Stimulated activated CD8-positive, alpha-beta memory T cell treated with anti-CD3 and anti-CD28 coated beads, Interleukin-4, amount 100 ng/mL, for 4 hours (primary cell): Measurements from ENCODE around the gene SLC5A10.
"Not testable (repeated sequence)": the region's sequence is repeated elsewhere in the genome, so short reads cannot be mapped to it uniquely, and the experiment has no call there.

Experiments
- DNase-seq, 2 donors: peaks; one replicate each; pipeline ENCODE4 v3.0.0-alpha.2; 2020; ENCODE audit warnings: low read depth in 2 of 2, low spot score in 1 of 2

SLC5A10 gene

DNA sequence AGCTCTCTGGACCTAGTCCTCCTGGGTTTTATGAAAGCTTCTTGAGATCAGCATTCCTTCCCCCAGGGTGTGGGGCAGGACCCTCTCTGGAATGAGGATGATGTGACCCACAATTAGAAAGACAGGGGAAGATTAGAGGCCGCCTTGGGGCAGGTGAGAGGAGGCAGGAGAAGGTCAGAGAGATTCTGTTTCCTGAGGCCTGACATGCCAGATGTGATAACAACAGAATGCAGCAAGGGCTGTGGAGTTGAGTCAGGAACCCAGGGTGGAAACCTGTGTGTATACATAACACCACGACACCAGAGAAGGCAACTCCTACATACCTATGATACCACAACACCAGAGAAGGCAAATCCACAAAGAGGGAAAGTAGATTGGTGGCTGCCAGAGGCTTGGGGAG is 5.4 kb upstream of the SLC5A10 start:
- DNase-seq: no peak

DNA sequence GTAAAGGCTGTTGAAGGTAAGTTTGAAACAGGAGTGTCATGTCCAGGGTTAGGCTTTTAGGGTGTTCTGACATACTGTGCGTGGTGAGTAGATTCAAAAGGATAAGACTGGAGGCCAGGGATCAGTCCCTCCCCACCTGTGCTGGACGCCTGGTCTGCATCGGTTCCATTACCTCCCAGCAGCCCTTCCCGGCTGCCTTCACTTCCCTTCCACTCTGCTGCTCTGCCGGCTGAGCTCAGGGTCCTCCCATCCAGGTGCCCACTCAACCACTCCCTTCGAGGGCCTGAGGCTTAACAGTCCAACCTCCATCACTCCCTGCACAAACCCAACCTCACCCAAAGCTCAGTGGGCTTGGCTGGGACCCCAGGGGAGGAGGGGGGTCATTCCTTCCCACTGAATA is 4.1 kb upstream of the SLC5A10 start:
- no peak for DNase-seq

DNA sequence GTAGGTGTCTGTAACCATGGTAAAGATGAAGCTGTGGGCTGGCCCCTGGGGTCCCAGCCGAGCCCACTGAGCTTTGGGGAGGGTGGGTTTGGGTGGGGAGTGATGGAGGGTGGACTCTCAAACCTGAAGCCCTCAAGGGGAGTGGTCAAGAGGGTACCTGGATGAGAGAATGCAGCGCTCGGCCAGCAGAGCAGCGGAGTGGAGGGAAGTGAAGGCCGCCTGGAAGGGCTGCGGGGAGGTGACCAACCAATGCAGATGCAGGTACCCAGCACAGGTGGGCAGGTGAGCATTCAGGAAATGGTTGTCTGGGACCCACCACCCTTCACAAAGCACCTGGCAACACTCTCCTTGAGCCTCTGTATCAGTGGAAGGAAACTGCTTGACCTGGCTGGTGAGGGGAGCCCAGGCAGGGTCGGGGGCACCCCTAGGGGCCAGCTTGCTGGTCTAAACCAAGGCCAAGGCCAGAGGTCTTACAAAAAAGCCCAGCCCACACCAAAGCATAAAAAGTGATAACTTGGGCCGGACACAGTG is 3.4 kb upstream of the SLC5A10 start:
- no peak for DNase-seq

DNA sequence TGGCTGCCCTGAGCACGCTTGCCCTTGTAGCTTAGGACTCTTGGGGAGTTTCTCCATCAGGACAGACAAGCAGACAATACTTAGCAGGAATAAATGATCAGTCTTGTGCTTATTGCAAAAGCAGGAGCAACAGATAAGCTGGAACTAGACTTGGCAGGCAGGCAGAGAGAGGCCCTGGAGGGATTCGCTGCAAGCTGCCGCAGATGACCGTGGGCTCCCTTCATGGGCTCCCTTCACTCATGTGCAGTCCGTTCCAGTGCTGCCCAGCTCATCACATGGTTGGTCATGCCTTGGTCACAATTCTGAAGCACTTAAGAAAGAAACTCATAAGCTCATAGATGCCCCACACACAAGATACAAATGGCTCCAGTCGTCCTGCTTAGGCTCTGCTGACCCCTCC is 2.4 kb upstream of the SLC5A10 start:
- no peak for DNase-seq

DNA sequence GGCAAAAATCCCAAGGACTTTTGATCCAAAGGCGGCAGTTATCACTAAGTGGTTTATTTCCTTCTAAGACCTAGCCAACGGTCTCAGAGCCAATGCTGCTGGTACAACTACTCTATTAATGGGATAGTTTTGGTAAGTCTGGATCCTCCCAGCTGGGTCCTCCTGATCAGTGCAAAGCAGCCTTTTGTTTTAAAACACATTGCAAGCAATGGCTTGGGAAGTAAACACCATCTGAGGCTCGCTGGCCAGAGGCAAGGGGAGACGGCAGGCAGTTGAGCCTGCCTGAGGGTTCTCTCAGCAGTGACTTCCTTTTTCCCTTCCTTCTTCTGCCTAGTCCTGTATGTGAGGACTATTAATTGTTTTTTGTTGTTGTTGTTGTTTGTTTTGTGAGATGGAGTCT is 1.6 kb upstream of the SLC5A10 start:
- no peak for DNase-seq

DNA sequence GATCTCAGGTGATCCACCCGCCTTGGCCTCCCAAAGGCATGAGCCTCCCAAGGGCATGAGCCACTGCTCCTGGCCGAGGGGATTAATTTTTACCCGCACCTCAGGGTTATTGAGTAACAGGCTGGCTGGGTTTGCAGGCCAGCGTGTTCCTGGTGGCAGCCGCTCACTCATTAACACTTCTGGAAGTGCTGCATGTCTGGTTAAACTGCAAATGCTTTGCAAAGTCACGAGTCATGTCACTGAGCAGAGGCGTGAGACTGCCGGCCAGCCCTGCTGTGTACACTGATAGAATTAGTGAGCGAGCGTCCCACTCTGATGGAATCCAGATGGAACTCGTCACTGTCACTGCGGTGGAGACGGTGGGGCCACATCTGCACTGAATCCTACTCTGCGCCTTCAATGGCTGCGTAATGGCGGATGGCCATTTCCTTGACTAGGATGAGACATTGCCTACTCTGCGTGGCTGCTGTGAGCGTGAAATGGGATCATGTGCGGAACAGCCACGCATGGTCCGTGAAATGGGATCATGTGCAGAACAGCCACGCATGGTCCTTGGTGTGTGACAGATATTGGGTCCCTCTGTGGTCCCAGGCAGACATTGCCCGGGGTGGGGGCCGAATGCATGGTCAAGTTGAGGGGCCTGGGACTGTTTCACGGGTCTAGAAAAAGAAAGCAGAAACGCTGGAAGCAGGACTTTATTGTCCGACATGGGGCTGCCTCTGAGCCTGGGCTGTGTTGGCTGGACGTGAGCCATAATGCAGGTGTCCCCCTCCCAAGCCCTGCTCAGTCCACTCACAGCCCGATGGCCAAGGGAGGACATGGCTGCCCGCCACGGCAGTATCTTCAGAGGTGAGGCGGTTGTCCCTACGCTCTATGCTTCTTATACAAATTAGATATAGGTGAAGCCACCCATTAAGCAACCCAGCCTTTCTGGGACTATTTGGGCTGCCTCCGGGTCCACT is 740 bp upstream of the SLC5A10 start:
- DNase-seq: no peak

DNA sequence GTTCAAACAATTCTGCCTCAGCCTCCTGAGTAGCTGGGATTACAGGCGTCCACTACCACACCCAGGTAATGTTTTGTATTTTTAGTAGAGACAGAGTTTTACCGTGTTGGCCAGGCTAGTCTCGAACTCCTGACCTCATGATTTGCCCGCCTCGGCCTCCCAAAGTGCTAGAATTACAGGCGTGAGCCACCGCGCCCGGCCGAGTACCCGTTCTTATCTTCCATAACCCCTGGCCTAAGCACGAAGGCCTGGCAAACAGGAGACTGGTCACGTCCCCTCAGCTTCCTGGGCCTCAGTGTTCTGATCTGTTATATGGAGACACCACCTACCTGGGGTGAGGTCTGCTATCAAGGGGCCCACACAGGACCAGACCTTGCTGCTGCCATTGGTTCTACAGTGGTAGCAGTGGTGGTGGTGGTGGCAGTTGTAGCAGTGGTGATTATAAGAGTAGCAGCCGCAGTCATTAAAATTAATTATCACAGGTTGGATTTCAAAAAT is 1.3 kb downstream of the SLC5A10 start:
- DNase-seq: no peak

DNA sequence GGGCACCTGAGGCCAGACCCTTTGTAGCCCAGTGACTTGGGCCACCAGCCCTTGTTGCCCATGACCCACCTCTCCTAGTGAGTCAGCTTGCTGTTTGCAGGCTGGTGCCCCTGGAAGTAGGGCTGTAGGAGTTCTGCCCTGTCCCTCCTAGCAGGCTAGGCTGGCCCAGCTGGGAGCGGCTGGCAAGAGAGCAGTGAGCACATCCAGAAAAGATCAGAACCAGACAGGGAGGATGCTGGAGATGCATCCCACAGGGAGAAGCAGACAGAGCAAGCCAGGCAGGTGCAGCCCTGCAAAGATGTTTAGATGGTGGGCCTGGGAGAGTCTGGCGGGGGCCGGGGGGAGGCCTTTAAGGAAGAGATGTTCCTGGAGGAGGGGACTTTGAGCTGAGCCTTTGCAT is 2.4 kb downstream of the SLC5A10 start:
- no peak for DNase-seq

DNA sequence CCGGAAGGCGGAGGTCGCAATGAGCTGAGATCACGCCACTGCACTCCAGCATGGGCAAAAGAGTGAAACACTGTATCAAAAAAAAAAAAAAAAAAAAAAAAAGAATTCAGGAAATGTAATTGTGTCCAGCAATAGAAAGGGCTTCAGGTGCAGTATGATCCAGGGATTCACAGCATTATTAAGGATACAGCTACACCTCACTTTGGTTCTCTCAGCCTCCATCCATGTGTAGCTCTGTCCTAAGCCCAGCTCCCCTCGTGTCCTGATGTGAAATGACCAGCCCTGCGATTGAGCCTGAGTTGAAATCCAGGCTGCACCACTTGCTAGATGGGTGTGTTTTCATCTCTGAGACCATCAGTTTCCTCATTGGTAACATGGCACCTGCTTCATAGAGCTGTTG is 3.0 kb downstream of the SLC5A10 start:
- DNase-seq: no peak

DNA sequence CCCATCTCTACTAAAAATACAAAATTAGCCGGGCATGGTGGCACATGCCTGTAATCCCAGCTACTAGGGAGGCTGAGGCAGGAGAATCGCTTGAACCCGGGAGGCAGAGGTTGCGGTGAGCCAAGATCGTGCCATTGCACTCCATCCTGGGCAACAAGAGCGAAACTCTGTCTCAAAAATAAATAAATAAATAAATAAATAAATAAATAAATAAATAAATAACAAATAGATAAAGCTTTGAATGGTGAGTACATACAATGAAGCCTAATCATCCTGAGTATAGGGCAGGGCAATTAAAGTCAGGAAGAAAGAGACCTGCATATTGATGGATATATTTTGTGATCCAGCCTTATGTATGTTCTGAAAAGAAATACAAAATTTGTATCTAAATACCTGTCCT is 4.1 kb downstream of the SLC5A10 start:
- not testable (repeated sequence) for DNase-seq

DNA sequence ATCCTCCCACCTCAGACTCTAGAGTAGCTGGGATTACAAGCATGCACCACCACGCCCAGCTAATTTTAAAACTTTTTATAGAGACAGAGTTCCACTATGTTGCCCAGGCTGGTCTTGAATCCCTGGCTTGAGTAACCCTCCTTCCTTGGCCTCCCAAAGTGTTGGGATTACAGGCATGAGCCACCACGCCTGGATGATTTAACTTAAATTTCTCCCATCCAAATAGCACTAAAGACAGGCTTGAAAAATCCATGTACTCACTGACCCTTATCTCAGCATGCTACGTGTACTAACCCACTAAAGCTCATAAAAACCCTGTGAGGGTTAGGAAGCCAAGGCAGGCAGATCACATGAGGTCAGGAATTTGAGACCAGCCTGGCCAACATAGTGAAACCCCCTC is 4.6 kb downstream of the SLC5A10 start:
- DNase-seq: no peak

DNA sequence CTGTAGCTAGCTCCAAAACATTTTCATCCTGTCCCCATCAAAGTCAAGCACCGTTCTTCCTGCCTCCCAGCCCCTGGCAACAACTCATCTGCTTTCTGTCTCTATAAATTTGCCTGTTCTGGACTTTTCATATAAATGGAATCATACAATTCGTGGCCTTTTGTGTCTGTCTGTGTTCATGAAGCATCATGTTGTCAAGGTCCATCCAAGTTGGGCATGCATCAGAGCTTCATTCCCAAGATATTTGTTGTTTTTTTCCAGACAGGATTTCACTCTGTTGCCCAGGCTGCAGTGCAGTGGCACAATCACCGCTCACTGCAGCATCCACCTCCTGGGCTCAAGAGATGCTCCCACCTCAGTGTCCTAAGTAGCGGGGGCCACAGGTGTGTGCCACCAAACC is 5.9 kb downstream of the SLC5A10 start:
- no peak for DNase-seq

DNA sequence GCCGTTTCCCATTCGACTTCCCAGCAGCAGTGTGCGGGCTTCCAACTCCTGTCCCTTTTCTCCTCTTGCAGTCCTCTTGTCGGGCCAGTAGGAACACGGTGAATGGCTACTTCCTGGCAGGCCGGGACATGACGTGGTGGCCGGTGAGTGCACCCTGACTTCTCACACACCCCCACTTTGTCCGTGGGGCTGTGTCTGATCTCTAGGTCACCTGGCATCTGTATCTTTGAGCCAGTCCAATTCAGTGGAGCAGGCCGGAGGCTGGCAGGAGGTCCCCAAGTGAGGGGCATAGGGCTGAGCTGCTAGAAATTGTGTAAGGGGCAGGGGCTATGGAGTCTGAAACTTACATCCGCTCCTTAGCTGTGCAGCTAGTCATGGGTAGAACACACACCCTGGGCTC is 6.6 kb downstream of the SLC5A10 start:
- no peak for DNase-seq

DNA sequence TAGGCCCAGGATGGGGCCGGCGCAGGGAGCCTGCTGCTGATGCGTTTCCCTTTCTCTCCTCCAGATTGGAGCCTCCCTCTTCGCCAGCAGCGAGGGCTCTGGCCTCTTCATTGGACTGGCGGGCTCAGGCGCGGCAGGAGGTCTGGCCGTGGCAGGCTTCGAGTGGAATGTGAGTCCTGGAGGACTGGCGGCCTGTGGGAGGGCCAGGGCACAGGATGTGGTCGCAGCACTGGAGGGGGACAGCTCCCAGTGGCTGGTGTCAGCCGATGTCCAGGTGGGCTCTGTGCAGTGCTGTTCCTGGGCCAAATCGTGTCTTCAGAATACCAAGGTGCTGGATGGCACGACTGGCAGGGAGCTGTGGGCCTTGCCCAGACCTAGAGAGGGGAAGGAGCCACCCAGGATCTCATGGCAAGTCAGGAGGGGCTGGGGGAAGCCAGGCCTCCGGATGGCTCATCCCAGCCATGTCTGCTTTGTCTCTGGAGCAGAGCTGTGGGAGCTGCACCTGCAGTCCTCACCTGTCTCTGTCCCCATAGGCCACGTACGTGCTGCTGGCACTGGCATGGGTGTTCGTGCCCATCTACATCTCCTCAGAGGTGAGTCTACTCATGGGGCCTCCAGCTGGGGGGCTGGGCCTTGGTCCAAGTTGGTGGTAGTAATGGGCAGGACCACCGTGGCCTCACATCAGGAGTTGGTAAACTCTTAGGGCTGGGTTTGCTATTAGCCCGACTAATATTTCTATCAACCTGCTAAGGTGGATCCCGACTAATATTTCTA is 7.3 kb downstream of the SLC5A10 start:
- no peak for DNase-seq

DNA sequence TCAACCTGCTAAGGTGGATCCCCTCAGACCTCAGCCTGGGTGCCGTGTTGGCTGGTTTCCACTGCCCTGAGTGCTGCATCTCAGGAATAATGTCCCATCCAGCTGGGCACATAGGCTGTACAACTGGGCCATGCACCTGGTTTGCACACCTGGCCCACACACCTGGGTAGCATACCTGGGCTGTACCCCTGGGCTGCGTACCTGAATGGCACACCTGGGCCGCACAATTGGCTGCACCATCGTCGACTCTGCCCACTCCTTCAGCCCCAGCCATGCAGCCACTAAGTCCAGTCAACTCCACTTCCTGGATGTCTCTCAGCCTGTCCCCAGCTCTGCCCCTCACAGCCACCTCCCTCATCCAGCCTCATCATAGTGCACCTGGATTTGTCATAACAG is 7.9 kb downstream of the SLC5A10 start:
- DNase-seq: no peak

DNA sequence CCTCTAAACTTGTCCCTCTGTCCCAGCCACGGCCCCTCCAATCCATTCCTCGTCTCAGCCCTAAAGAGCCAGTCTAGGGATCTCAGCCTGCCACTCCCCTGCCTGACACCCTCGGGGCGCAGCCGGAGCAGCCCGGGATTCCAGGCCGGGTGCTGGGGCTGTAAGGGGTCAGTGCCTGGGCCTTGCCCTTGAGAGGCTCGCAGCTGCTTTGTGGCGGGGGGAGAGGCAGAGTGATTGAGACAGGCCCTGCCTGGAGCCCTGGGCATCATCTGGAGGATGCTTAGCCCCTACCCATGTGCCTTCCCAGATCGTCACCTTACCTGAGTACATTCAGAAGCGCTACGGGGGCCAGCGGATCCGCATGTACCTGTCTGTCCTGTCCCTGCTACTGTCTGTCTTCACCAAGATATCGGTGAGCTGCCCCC is 8.3 kb downstream of the SLC5A10 start:
- DNase-seq: no peak

DNA sequence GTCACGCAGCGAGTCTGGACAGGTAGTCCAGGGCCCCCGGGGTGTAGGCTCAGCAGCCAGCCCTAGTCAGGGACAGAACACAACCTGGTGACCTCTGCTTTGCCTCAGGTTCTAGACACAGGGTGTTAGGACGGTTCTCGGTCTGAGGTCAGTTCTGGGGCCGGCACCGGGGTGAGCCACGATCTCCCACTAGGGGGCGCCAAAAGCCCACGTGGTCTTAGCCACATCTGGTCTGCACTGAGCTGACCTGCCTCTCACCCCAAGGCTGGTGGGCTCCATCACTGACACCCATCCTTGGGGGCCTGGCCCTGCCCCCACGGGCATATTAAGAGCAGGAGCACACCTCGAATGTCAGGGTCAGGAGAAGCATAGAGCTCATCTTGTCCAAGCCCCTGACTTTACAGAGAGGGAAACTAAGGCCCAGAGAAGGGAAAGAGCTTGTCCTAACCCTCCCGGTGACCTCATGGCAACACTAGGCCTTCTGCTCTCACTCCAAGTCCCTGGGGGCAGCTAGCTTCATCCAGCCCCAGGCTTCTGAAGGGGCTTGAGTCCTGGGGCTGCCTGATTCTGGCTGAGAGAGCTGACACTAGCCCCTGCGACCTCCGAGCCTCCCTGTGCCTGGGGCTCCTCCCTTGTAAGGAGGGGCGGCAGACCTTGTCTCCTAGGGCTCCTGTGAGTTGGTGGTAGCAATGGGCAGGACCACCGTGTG is 9.0 kb downstream of the SLC5A10 start:
- DNase-seq: peak; percentile 62 to 68

DNA sequence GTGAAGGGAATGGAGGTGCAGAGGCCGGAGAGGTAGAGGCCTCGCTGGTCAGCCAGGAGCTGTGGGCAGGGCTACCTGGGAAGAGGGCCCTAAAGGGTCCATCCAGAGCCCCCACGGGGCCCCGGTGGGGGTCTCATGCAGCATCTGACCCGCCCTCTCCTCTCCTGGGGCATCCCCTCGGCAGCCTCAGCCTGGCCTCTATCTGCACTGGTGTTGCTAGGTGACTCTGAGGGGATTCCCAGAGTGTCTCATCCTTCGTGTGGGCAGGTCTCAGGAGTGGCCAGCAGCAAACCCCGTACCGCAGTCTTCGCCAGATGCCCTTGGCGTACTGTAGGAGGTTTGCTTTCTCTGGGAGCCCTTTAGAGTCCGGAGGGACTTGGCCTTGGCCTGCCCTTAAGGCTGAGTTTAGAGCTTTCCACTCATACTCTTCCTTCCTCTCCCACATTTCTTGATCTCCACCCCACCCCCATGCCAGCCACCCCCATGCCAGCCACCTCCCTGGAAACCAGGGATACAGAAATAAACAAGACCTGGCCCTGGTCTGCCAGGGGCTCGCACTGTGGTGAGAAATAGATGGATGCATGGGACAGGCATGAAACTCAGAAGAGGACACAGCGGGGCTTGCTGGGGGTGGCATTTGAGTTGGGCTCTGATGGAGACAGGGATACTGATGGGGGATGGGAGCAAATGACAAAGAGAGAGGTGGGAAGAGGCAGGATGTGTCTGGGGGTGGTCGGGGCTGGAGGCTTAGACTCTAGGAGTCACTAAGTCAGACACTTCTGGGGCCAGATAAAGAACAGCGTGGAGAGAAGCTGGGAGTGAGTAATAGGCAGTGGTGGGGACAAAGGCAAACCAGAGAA is 9.9 kb downstream of the SLC5A10 start:
- DNase-seq: no peak

DNA sequence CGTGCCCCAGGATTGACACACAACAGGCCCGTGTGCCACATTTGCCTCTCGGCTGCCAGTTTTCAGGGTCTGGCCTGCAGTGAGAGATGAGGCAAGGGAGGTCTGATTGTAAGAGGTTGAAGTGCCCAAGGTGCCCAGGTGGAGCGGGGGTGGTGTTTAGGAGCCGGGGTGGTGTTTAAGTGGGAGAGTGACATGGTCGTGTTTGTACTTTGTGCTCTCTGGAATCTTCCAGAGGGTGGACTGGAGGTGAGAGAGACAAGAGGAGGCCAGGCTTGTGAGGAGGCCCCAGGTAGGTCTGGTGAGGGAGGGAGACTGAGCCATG is 10.5 kb downstream of the SLC5A10 start:
- no peak for DNase-seq
